GM18502 (cell line): ENCODE data around the gene E2F8.

Experiments used
- ATAC-seq: cut with Tn5 transposase; IDR thresholded peaks from one replicate; pipeline ENCODE4 v1.9.1; 2021; ENCODE audit warnings: mild to moderate bottlenecking; ENCODE audit not compliant: unreplicated experiment, poor library complexity

Gene E2F8

DNA sequence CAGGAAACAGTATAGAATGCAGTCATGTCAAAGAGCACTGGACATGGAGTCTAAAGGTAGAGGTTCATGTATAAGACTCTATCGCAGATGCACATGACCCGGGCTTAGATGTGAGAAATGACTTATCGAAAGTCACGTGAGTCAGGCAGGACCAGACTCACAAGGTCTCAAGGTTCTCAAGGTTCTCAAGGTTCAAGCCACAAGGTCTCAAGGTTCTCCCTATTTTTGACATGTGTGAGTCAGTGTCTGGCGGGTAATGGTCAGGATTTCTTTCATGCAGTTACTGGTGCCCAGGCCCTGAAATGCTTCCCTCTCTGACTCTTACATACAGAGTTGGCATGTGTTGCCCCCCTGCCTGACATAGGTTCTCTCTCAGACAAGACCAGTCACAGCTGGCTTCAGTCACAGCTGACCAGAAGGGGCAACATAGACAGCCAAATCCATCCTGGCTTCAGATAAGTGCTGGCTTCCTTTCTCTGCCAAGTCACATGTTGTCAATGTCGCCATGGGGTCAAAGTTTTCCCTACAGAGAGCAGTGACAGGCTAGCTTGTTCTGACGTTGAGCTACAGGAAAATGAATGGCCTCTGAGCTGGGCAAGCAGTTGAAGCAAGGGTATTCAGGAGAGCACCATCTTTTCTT, 49.1 kb downstream of the E2F8 start:
- no peak for ATAC-seq

- no peak for ATAC-seq
Observed at GRCh38 chr11:19187833-19188258, 52.9 kb downstream of the E2F8 start.

GRCh38 chr11:19187114-19187832, 53.5 kb downstream of the E2F8 start:
- no peak for ATAC-seq

DNA sequence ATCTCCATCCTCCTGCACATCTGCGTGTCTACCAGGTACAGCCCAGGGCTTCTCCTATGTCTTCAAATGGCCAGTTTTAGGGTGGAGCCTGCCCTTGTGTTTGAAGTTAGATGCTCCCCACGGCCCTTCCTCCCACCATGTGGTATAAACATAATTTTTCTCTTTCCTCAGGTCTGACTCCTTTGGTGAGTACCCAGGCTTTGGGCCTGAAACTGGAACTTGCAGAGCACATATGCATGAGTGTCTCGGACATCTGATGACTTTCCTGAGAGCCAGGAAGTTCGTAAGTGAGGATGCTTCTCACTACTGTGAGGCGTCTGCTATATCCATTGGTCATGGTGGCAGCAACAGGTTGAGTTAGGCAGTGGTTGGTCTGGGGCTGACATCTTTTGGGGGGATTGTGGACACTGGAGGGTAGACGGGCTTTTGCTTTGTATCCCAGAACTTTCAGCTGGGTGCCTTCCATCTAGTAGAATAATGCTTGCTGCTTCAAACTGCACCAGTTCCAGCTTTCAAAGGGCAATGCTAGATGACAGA, 55.2 kb downstream of the E2F8 start:
- ATAC-seq = no peak

DNA sequence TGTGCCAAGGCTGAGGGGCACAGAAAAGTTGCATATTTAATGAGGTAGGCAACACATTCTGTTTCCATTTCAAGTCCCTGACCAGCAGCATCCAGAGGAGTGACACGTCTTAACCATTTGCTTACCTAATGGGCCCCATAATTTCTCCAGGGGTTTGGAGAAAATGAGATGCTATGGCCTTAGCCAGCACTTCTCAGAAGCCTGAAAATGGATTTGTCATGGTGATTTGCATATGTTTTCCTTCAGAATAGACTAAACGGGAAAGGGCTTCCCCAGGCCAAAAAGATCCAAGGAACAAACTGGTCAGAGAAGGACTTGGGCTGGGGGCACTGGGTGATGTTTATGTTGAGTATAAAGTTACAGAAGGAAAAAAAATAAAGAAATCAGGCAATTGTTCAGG, 55.7 kb downstream of the E2F8 start:
- ATAC-seq = no peak

- no peak for ATAC-seq
Observed at GRCh38 chr11:19183646-19184045, 57.1 kb downstream of the E2F8 start.

DNA sequence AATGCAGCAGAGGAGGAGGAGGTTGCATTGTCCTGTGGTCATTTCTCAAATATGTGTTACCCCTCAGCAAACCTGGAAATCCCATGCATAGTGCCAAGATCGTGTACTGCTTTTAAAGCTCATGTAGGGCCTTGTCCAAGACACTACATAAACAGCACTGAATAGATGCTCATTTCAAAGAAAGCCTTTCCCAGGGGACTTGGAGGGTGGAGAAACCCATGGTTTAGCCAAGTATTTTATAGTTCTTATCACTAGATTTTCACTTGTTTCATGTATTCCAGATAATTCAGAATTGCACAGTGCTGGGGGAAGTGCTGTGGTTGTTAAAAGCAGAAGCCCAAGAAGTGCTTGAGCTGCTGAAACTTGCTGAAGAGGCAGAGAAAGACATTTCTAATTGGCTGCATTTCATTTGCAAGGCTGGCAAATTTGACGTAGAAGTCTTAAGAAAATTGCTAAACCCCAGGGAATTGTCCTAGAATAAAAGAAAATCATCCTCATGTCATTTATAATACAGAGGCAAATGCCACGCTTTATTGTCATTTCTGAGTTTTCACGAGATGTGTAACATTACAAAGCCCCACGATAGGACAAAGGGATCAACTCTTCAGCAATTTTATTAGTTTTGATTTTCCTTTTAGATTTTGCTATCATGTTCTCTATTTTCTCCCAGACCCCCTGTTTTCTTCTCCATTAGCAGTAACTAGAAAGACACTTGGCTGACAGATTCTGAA, 59.0 kb downstream of the E2F8 start:
- no peak for ATAC-seq

- no peak for ATAC-seq
Observed at GRCh38 chr11:19176629-19177186, 64.0 kb downstream of the E2F8 start.
